Fibroblast of lung (primary cell): ENCODE measurements around the gene APOM.

ENCODE experiments used
- EZH2 ChIP-seq: IDR thresholded peaks from 2 replicates; pipeline ENCODE4 v1.5.1; 2012; ENCODE audit warnings: low read length, control low read depth, mild to moderate bottlenecking; ENCODE audit errors: missing control alignments
- TF ChIP-seq, protein P1 (sequence below), 2 donors: IDR thresholded peaks in 1 of 2; conservative IDR thresholded peaks in 1 of 2; 1 replicate in 1 of 2; 2 replicates in 1 of 2; pipeline ENCODE4 v1.5.1; 2011 to 2012; ENCODE audit warnings: low read length in 2 of 2, control low read depth in 1 of 2, inconsistent platforms in 1 of 2, low read depth in 1 of 2, mild to moderate bottlenecking in 1 of 2

DNA sequence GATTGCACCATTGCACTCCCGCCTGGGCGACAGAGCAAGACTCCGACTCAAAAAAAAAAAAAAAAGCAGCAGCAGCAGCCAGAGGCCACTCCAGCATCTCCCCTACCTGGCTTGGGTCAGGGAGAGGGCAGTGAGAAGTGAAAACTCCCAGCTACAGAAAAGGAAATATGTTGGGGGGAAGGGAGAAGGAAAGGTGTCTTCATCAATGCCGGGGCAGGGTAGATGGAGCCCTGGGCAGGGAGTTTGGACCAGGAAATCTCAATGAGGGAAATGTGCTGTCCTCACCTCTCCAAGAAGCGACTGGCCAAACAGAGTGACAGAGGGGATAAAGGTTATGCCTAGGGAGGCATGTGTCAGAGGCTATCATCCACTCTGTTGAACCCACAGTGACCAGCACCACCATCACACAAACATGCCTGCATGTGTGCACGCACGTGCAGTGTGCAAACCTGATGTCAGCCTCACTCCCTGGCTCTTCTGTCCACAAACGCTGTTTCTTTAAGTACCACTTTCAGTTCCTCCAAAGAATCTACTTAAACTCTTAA, 41.5 kb upstream of the APOM start:
- TF ChIP-seq, protein P1, sequence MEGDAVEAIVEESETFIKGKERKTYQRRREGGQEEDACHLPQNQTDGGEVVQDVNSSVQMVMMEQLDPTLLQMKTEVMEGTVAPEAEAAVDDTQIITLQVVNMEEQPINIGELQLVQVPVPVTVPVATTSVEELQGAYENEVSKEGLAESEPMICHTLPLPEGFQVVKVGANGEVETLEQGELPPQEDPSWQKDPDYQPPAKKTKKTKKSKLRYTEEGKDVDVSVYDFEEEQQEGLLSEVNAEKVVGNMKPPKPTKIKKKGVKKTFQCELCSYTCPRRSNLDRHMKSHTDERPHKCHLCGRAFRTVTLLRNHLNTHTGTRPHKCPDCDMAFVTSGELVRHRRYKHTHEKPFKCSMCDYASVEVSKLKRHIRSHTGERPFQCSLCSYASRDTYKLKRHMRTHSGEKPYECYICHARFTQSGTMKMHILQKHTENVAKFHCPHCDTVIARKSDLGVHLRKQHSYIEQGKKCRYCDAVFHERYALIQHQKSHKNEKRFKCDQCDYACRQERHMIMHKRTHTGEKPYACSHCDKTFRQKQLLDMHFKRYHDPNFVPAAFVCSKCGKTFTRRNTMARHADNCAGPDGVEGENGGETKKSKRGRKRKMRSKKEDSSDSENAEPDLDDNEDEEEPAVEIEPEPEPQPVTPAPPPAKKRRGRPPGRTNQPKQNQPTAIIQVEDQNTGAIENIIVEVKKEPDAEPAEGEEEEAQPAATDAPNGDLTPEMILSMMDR (conservative IDR thresholded peaks at IDR 0.05 in 1 of 2, IDR thresholded peaks at IDR 0.05 in 1 of 2; ENCODE audit: low read depth in 1 of 2, low read length in 2 of 2) = no peak
- TF ChIP-seq EZH2 = no peak
